Embryonic facial prominence (tissue), 1 donor: ENCODE measurements around the gene LCN2.

ENCODE experiments used
- DNase-seq: peaks from one replicate; pipeline ENCODE4 v3.0.0-alpha.2; 2016; ENCODE audit errors: extremely low spot score

LCN2 gene

DNA sequence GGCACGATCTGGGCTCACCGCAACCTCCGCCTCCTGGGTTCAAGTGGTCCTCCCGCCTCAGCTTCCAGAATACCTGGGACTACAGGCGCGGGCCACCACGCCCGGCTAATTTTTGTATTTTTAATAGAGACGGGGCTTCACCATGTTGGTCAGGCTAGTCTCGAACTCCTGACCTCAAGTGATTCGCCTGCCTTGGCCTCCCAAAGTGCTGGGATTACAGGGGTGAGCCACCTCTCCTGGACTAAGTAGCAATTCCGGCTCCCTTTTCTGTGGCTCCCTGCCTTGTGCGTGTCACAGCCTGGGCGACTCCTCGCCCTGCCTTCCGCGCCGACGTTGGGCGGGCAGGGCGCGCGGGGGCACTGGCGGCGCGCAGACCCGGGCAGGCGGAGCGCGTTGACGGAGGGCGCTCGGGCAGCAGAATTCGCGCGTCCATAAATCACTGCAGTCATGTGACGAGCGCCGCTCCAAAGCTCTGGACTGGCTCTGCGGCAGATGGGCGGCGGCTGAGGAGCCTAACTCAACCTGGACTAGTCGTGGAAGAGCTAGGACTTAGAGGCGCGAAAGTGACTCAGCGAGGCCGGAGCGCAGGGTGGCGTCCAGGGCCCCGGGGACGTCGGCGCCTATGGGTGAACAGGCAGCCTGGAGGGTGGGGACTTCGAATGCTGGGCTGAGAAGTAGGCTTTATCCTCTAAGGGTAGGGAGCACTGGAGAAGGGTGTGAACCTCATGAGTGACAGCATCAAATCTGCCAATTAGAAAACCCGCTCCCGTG, 43.5 kb downstream of the LCN2 start:
- DNase-seq, result peak; percentile 58

DNA sequence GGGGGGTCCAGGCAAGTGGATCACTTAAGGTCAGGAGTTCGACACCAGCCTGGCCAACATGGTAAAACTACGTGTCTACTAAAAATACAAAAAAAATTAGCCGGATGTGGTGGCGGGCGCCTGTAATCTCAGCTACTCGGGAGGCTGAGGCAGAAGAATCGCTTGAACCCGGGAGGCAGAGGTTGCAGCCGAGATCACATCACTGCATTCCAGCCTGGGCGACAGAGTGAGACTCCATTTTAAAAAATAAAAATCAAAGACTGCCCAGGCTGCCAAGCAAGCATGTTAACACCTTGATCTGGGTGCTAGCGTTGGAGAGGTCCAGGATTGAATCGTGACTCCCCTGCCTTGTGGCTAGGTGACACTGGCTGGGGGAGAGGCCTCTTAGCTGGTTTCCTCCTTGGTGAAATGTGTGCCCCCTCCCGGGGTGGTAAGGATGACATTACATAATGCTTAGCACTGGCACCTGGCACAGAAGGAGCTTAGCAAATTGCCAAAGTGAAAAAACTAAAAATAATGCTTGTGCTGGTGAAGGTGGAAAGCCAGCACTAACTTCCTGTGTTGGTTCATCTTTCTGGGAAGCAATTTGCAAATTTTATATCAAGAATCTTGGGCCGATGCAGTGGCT, 44.3 kb downstream of the LCN2 start:
- DNase-seq, result no peak

DNA sequence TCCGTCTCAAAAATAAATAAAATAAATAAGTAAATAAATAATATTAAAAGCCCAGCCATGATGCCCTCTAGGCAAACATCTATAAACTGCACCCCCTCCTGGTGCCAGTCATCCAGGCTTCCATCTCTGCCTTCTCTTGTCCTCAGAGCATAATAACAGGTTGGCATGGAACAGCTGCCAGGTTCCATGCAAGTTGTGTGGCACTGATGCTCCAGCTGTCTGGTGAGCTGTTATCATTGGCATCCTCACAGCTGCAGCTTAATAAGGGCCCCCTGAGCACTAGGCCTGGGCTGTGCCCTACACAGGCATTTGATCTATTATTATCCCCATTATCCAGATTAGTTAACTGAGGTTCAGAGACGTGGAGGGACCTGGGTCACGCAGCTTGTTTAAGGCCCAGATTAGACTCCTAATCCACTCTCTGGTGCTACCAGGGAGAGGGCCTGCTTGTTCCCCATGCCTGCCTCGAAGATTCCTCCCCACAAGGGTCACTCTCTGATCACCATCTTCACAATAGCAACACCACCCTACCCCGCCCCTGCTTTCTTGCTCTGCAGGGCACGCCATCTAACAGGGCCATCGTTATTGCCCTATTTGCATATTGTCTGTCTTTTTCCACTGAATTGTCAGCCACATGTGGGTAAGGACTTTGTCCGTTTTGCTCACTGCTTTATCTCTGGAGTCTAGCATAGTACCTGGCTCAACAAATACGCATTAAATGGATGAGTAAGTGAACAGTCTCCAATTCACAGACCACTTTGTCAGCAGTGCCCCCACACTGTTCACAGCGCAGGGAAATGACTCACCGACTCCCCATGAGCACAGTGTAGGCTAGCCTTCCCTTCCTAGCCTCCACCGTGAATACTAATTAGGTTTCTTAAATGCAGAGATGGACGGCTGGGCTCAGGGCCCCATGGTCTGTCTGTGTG, 52.5 kb downstream of the LCN2 start:
- DNase-seq, result no peak

DNA sequence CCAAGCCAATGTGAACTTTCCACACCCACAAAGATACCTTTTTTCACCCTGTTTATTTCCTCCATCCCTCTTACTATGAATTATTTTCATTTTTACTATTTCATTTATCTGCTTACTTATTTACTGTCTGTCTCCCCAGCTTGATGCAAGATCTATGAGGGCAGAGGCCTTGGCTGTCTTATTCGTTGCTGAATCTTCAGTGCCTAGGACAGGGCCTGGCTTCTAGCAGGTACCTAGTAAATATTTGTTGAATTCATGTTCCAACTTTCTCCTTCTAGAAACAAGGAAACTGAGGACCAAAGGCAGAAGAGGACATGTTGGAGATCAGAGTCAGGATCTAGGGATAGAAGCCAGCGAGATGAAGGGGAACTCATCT, 53.4 kb downstream of the LCN2 start:
- DNase-seq, result no peak
